ENCODE measurements around the gene KBTBD2.

DNA sequence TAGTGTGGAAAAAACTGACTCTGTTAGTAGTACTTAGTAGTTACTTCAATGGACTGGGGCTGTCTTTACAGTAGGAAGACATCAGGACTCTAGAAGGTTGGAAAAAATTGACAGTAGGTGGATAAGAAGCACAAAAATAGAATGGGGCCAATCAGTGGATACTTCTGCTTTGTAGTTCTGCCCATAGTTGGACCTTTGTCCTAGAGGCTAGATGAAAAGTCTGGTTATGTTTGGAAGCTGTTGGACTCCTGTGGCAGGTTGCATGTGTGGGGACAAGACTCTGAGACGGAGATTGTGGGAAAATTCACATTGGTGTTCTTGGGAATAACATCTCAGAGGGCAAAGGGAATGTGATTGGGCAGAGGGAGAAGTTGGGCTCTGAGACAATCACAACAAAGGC is 18.6 kb upstream of the KBTBD2 start:
- TF ChIP-seq, protein P1, sequence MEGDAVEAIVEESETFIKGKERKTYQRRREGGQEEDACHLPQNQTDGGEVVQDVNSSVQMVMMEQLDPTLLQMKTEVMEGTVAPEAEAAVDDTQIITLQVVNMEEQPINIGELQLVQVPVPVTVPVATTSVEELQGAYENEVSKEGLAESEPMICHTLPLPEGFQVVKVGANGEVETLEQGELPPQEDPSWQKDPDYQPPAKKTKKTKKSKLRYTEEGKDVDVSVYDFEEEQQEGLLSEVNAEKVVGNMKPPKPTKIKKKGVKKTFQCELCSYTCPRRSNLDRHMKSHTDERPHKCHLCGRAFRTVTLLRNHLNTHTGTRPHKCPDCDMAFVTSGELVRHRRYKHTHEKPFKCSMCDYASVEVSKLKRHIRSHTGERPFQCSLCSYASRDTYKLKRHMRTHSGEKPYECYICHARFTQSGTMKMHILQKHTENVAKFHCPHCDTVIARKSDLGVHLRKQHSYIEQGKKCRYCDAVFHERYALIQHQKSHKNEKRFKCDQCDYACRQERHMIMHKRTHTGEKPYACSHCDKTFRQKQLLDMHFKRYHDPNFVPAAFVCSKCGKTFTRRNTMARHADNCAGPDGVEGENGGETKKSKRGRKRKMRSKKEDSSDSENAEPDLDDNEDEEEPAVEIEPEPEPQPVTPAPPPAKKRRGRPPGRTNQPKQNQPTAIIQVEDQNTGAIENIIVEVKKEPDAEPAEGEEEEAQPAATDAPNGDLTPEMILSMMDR (conservative IDR thresholded peaks at IDR 0.05; ENCODE audit: low read depth, low read length), result no peak
- TF ChIP-seq POLR2A (IDR thresholded peaks at IDR 0.05; ENCODE audit: low read depth, low read length) (no peak), BHLHE40 (IDR thresholded peaks at IDR 0.05; ENCODE audit: low read depth, low read length) (no peak), CEBPB (IDR thresholded peaks at IDR 0.05; ENCODE audit: low read depth, low read length) (no peak), RCOR1 (IDR thresholded peaks at IDR 0.05; ENCODE audit: insufficient replicate concordance, low read length) (no peak), CHD1 (IDR thresholded peaks at IDR 0.05; ENCODE audit: low read depth, low read length) (no peak)
